Measurements from ENCODE around the gene UBE2M. TPM values are rescaled to one million over a fixed set of nuclear protein-coding genes. Genes with fewer than 3 reads are reported as not detected.
"Not testable (repeated sequence)": the region's sequence is repeated elsewhere in the genome, so short reads cannot be mapped to it uniquely, and the experiment has no call there.

The UBE2M gene
- total RNA-seq, 1 donor from 2014 or later: 96.8 TPM

DNA sequence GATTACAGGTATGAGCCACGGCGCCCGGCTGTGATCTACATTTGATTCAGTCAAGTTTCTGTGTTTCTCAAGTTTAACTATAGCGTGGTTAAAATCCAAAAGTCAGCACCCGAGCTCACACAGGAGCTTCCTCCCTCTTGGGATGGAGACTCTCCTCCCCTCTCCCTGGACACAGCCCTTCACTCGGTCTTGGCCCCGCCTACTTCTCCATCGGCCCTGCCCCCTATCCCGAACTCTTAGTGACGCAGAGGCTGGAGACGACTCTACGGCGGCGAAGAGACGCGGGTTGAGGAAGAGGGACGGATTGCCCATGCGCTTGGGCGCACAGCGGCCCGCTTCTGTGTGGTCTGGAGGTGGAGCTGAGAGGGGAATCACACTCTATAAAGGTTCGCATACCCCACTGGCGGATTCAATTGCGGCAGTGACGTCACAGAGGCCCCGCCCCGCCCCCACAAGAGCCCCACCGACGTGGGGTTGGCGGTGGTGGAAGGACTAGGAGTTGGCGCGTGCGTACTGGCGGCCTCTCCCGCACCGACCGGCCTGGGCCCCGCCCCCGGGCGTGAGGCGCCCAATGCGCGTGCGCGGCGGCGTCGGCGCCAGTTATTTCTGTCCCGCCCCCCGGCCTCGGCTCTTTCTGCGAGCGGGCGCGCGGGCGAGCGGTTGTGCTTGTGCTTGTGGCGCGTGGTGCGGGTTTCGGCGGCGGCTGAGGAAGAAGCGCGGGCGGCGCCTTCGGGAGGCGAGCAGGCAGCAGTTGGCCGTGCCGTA lies 14.4 kb downstream of the UBE2M start, which contains the start of gene TRIM28:
Gene TRIM28 (plus strand): TSS at position 239 of the 765 bp plus-strand sequence. CDS start 694 bp downstream, outside the sequence.
- intact Hi-C loops (cut with micrococcal nuclease): loop anchor here (1.0 kb wide), 13 partner anchors 11 to 218 kb away; partner anchors contain the start of genes CHMP2A, MZF1, RPS5 and ZBTB45

GRCh38 chr19:58542641-58543372 lies 15.6 kb downstream of the UBE2M start:
- intact Hi-C loops (cut with micrococcal nuclease): not testable (repeated sequence)

DNA sequence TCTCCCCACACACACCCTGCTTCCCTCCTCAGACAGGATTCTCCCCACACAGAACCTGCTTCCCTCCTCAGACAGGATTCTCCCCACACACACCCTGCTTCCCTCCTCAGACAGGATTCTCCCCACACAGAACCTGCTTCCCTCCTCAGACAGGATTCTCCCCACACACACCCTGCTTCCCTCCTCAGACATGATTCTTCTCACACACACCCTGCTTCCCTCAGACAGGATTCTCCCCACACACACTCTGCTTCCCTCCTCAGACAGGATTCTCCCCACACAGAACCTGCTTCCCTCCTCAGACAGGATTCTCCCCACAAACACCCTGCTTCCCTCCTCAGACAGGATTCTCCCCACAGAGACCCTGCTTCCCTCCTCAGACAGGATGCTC lies 19.2 kb downstream of the UBE2M start:
- intact Hi-C loops (cut with micrococcal nuclease): not testable (repeated sequence)

DNA sequence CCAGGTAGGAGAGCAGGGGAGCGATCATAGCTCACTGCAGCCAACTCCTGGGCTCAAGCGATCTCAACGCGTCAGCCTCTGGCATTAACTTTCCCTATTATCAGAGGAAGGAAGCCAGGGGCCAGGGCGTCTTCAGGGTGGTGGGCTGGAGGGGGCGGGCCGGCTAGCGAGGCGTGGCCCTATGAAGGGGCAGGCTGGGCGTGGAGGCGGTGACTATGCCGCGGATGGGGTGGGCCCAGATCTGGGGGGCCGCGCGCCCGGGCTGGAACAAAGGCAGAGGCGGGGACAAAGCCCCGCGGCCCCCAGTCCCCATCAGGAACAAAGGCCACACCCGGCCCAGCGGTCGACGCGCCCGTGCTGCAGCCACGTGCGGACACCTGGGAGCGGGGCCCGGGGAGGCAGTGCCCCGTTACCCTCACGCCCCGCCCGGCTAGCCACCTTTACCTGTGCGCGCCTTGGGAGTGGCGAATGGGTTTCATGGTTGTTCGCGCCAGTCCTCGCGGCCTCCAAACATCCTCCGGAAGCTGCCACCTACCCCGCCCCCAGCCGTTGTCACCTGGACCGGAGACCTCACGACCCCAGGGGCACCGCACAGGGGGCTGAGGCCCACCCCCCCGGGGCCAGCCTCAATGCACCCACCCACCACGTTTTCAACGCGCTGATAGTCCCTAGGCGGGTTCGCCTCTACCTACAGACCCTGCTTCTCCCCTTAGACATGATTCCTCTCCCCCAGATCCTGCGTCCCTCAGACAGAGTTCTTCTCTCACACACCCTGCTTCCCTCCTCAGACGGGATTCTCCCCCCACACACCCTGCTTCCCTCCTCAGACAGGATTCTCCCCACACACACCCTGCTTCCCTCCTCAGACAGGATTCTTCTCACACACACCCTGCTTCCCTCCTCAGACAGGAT lies 19.9 kb downstream of the UBE2M start:
- intact Hi-C loops (cut with micrococcal nuclease): no loop called here

DNA sequence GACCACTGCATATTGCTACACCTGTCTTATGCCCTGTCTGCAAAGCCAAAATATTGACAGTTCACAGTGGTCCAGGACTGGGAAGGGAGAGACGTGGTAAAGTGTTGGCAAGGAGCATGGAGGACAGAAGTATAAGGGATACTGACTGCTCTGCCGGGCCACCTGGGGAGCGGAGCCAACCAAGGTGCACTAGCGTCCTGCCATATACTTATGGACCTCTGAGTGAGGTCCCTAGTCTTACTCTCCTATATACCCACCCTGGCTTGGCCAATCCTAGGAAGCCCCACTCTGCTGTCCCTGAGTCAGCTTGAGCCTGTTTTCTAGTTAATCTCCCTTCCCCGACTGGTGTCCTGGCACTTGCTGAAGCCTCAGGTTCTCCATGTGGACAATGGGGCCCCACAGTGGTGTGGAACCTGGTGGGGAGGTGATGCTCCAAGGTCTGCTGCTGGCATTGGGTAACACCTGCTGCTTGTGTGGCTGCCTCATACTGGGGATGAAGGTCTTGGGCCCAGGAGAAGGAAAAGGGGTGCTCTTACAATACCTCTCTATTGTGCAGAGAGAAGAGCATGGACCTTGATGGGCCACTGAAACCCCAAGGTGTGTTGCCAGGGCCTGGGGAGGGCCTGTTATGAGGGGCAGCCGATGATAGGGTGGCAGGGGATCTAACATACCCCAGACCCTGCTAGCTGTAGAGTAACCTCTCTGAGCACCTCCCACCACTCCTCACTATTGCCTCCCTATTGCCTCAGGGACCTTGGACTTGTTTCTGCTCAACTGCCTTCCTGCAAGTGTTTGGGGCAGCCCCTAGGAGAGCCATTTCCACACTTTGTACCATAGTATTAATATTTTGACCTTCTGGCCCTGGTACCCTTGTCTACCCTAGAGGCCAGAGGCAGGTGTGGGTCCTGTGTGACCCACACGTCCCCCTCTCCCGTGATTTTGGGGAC lies 21.3 kb downstream of the UBE2M start:
- intact Hi-C loops (cut with micrococcal nuclease): no loop called here

DNA sequence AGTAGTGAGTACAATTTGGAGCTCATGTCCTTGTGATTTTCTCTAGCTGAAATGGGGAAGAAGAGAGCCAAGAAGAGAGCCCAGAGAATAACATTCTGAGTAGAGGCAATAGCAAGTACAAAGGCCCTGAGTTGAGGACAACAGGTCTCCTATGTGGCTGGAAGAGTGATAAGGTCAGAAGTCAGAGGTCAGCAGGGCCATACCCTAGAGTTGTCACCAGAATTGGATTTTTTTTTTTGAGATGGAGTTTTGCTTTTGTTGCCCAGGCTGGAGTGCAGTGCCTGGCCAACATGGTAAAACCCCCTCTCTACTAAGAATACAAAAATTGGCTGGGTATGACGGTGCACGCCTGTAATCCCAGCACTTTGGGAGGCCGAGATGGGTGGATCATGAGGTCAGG lies 22.6 kb downstream of the UBE2M start:
- intact Hi-C loops (cut with micrococcal nuclease): no loop called here

DNA sequence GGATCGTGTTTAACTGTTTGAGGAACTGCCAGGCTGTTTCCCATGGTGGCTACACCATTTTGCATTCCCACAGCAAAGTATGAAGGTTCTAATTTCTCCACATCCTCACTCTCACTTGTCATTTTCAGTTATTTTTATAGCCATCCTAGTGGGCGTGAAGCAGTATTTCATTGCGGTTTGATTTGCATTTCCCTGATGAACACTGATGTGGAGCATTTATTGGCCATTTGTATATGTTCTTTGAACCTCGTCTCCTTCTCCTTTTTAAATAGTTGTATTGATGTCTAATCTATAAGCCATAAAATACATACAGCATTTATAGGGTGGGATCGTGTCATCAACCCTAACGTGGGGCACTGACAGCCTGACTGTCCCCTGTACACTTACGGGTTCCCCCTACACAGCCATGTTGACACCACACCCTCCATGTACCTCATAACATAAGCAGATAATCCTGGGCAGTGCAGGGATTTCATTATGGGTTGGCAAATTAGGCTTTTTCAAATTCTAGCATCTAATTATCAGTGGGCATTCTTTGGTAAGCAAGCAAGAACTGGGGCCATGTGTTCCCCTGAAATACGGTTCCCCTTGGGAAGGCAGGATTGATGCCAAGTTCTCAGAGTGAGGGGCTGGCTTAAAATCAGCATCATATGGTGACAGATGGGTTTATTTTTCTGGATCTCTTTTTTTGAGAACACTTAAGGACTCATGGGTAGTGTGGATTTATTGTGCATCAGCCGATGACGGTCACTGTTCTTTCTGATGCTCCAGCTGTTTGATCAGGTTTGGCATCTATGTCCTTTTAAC lies 27.2 kb downstream of the UBE2M start:
- intact Hi-C loops (cut with micrococcal nuclease): no loop called here

GRCh38 chr19:58529405-58529804 lies 29.0 kb downstream of the UBE2M start:
- intact Hi-C loops (cut with micrococcal nuclease): no loop called here

- intact Hi-C loops (cut with micrococcal nuclease): no loop called here
Observed at GRCh38 chr19:58522709-58523108, 35.7 kb downstream of the UBE2M start.

- intact Hi-C loops (cut with micrococcal nuclease): no loop called here
Observed at GRCh38 chr19:58521651-58522050, 36.8 kb downstream of the UBE2M start.

DNA sequence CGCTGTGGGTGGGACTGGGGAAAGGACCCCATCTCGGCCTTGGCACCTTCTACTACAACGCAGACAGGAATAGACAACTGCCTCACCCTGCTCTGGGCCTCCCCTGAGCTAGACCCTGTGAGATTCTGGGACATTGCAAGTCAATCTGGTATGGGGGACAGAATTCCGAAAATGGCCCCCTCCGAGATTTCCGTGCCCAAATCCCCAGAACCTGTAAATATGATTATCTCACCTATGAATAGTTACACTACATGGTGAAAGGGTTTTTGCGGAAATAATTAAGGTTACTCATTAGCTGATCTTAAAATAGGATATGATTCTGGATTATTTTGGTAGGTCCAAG lies 38.2 kb downstream of the UBE2M start:
- intact Hi-C loops (cut with micrococcal nuclease): no loop called here

DNA sequence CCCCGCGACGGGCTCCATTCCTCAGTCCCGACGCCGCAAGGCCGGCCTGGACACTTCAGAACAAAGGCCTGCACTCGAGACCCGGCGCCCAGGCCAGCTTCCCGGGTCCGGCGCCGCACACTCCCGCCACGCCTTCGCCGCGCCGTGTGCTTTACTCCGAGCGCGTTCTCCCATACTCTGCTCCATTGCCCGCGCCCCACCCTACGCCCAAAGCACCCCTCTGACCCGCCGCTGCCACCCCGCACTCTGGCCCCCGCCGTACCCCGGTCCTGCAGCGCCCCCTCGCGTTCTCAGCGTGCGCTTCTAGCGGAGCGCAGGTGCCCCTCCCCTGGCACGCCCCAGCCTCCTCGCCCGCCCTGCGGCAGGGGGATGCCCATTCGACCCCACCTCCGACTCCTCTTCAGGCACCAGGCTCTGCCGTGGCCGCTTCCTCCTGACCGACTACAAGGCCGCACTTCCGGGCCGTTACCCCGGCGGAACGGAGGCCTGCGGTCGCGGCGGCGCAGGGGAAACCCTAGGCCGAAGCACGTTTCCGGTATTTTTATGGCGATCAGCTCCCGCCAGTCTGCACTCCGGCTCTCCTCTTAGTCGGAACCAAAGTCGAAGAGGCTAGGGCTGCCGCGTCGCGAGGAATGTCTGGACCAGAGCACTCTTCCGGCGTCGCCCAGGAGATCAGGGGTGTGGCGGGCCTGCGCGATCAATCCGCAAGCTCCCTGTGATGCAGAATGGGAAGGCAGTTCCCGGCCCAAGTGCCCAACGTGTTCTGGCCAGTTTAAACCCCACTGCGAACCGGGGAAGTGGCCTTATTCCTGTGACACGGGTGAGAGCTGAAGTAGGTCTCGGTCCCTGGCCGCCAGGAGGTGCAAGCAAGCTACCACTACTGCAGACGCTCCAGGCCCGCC lies 38.8 kb downstream of the UBE2M start, which contains the start of gene ZBTB45:
Gene ZBTB45 (minus strand): TSS at position 456 of the 902 bp plus-strand sequence. CDS start 2,137 bp downstream, outside the sequence.
- intact Hi-C loops (cut with micrococcal nuclease): loop anchor here (1.0 kb wide), 19 partner anchors 20 to 1054 kb away; partner anchors contain the start of genes CHMP2A, MZF1, RPS5 and TRIM28

GRCh38 chr19:58519087-58519354 lies 39.4 kb downstream of the UBE2M start:
- intact Hi-C loops (cut with micrococcal nuclease): loop anchor here (1.0 kb wide), 19 partner anchors 20 to 1054 kb away; partner anchors contain the start of genes CHMP2A, MZF1, RPS5 and TRIM28

GRCh38 chr19:58518256-58519086 lies 39.9 kb downstream of the UBE2M start:
- intact Hi-C loops (cut with micrococcal nuclease): loop anchor here (1.0 kb wide), 19 partner anchors 19 to 1053 kb away; partner anchors contain the start of genes CHMP2A, MZF1, RPS5 and TRIM28

GRCh38 chr19:58516964-58517833 lies 41.2 kb downstream of the UBE2M start:
- intact Hi-C loops (cut with micrococcal nuclease): no loop called here

DNA sequence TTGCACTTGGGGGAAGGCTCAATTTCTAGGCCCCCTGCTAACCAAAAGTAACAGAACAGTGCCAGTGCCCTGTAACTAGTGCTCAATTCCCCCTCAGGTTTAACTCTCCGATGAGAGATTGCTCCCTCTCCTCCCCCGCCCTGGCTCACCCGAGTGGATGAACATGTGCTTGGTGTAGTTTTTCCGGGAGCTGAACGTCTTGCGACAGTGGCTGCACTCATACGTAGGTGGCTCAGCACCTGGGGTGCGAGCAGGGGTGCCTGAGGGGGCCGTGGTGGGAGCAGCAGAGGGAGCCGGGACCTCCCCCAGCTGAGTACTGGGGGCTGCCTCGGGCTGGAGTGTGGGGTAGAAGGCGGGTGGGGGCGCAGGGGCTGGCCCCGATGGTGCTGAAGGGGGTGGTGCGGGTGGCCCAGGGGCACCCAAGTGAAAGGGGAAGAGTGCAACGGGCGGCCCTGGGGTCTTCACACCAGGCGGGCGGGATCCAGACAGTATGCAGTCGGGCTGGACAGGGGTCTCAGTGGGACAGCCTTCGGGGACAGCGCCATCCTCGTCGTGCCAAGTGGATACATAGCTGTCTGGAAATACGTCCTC lies 42.1 kb downstream of the UBE2M start:
- intact Hi-C loops (cut with micrococcal nuclease): no loop called here
